Astrocyte of the spinal cord (primary cell): Measurements from ENCODE around the gene REEP6.
A peak's percentile ranks its signal among the peaks of the same experiment; 100 is the strongest.

ENCODE experiments used
- DNase-seq: peaks from one replicate; pipeline ENCODE4 v3.0.0; 2011; ENCODE audit warnings: low read depth, low spot score
- H3K4me3 ChIP-seq: 2 replicates; pipeline ENCODE4 v1.5.1; 2011; ENCODE audit warnings: low read depth, mild to moderate bottlenecking, low read length, moderate library complexity
- in situ Hi-C: cut with HindIII; loops from 2 replicates; pipeline ENCODE4 v1.10.0; 2017; ENCODE audit warnings: low sequenced_read_pairs
- TF ChIP-seq, protein P1 (sequence below): IDR thresholded peaks from 2 replicates; pipeline ENCODE4 v1.5.1; 2012; ENCODE audit warnings: low read depth, mild to moderate bottlenecking, low read length, inconsistent platforms

REEP6 gene

DNA sequence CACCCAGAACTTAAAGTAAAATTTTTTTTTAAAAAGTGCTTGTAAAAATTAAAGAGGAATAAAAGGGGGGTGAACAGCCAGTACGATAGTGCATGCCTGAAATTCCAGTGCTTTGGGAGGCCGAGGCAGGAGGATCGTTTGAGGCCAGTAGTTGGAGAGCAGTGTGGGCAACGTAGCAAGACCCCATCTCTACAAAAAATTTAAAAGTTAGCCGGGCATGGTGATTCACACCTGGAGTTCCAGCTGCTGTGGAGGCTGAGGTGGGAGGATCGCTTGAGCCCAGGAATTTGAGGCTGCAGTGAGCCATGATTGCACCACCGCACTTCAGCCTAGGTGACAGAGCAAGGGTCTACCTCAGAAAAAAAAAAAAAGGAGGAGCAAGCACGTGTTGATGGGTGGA lies 14.0 kb downstream of the REEP6 start:
- TF ChIP-seq, protein P1, sequence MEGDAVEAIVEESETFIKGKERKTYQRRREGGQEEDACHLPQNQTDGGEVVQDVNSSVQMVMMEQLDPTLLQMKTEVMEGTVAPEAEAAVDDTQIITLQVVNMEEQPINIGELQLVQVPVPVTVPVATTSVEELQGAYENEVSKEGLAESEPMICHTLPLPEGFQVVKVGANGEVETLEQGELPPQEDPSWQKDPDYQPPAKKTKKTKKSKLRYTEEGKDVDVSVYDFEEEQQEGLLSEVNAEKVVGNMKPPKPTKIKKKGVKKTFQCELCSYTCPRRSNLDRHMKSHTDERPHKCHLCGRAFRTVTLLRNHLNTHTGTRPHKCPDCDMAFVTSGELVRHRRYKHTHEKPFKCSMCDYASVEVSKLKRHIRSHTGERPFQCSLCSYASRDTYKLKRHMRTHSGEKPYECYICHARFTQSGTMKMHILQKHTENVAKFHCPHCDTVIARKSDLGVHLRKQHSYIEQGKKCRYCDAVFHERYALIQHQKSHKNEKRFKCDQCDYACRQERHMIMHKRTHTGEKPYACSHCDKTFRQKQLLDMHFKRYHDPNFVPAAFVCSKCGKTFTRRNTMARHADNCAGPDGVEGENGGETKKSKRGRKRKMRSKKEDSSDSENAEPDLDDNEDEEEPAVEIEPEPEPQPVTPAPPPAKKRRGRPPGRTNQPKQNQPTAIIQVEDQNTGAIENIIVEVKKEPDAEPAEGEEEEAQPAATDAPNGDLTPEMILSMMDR, result no peak
- no peak for DNase-seq
- no peak overlapping the region for H3K4me3 ChIP-seq
- in situ Hi-C loops, result no loop called here

- H3K4me3 ChIP-seq, result no peak overlapping the region
These were observed 15.3 kb downstream of the REEP6 start for GRCh38 chr19:1505991-1506881.

DNA sequence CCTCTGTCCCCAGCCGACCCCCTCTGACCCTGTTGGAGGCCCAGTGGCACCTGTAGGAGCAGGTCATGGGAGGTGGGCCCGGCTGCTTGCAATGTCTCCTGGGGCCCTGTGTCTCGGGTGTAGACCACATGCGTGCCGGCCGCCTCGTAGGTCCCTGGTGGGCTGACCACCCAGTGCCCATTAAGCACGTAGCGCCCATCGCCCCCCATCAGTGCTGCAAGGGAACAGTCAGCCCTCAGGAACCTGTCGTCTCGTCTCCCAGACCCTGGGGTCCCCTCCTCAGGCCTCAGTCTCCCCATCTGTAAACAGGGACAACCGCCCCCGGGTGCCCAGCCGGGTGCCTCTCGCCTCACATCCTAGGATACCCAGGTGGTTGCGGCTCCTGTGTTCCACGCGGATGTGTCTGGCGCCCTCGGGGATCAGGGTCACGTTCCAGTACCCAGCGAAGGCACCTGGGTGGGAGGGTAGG lies 16.2 kb downstream of the REEP6 start:
- in situ Hi-C loops, result no loop called here
- no peak for DNase-seq
- H3K4me3 ChIP-seq, result no peak overlapping the region
- TF ChIP-seq, protein P1, result no peak

More at GRCh38 chr19:1505991-1506881, 15.3 kb downstream of the REEP6 start:
- in situ Hi-C loops, result no loop called here
- TF ChIP-seq, protein P1, result no peak
- DNase-seq, result no peak

DNA sequence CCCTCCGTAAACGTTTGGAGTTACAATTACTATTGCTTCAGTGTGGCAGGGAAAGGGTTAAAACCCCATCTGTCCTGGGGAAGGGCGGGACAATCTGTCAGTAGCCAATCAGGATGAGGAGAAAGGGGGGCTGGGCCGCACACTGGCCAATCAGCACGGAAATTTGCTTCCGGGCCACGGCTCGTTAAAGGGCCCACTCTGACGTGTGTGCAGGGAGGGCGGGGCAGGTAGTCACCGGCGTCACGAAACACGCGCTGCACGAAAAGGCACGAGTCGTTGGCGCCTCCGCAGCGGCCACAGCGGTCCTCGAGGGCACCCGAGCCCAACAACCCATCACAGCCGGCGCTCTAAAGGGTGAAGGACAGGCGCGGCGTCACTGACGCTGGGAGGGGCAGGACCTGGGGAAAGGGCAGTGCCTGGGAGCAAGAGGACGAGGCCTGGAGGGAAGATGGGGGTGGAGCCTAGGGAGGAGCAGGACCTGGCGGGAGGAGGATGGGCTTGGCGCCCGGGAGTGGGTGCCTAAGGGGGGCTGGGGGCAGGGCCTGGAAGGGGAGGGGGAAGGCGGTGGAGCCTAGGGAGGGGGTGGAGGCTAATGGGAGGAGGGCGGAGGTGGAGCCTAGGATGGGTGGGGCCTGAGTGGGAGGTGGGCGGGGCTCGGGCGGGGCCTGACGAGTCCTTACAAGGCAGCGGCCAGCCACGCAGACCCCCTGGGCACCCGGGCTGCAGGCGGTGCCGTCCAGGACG lies 17.0 kb downstream of the REEP6 start:
- TF ChIP-seq, protein P1, result no peak
- in situ Hi-C loops, result no loop called here
- peak; percentile 94 for DNase-seq
- peak overlapping the region; percentile 49 for H3K4me3 ChIP-seq

DNA sequence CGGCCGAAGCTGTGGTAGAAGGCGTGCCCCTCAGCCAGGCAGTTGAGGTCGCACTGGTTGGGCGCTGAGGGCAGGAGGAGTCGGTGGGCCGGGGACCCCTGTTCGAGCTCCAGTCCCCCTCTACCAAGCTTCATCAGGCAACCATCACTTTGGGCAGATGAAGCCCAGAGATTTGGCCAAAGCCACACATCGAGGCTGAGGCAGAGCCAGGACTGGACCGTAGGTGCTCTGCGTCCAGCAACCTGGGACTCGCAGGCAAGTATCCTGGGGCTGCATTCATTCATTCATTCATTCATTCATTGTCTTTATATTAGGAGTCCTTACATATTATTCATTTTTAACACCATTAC lies 17.5 kb downstream of the REEP6 start:
- TF ChIP-seq, protein P1, result no peak
- DNase-seq, result no peak
- H3K4me3 ChIP-seq, result peak overlapping the region; percentile 15
- in situ Hi-C loops, result no loop called here

DNA sequence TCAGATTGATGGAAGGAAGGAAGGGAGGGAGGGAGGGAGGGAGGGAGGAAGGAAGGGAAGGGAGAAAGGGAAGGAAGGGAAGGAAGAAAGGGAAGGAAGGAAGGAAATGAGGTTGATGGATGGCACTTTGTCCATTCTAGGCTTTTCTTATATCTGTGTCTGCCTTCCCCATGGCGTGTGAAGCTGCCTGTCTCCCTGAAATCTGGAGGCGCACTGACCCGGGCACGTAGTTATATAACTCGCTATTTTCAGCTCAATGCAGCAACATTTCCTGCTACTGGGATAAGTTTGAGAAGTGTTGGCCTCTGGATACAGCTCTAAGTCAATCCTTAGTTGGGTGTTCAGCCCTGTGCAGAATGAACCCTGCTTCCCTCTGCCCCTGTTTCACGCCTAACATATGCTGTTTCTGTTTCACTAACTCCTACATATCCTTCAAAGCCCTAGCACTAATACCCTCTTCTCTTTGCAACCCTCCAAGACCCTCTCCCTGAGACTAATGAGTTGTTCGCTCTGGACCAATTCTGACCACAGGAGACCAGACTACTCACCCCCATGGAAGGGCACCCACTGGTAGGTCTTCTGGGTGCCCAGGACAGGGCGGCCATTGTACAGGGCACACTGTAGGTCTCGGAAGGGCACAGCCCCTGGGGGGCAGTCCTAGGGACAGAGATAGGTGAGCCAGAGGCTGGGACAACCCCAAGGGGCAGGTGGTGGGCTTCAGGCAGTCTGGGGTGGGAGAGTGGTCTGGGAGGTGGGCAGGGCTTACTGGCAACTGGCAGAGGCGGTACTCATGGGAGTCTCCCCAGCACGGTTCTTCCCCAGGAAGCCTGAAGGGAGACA lies 18.8 kb downstream of the REEP6 start:
- in situ Hi-C loops, result no loop called here
- DNase-seq, result no peak
- no peak overlapping the region for H3K4me3 ChIP-seq
- TF ChIP-seq, protein P1, result no peak
